DND-41 (cell line): Measurements from ENCODE around the gene DCBLD2.
A peak's percentile ranks its signal among the peaks of the same experiment; 100 is the strongest.

Experiments used
- ATAC-seq: fragments of 200-7000 bp; cut with Tn5 transposase; 3 replicates; pipeline ENCODE4 v1.9.1; 2021; ENCODE audit warnings: low read depth; ENCODE audit not compliant: insufficient read depth
- DNase-seq: peaks from one replicate; pipeline ENCODE4 v3.0.0-alpha.2; 2020
- H2AFZ ChIP-seq: 2 replicates; pipeline ENCODE4 v1.6.0; 2012; ENCODE audit warnings: low read depth, low read length
- H3K27ac ChIP-seq: 2 replicates; pipeline ENCODE4 v1.5.1; 2012; ENCODE audit warnings: low read length, inconsistent platforms
- H3K27me3 ChIP-seq: fragments of 200-600 bp; sonication (generic); 2 replicates; pipeline ENCODE4 v1.6.0; 2012; ENCODE audit warnings: low read length, mild to moderate bottlenecking, inconsistent platforms; ENCODE audit not compliant: insufficient read depth, poor library complexity
- H3K36me3 ChIP-seq: 2 replicates; pipeline ENCODE4 v1.5.1; 2012; ENCODE audit warnings: low read length, inconsistent platforms; ENCODE audit not compliant: insufficient read depth
- H3K4me1 ChIP-seq: 2 replicates; pipeline ENCODE4 v1.5.1; 2012; ENCODE audit warnings: mild to moderate bottlenecking, low read length; ENCODE audit not compliant: insufficient read depth
- H3K4me2 ChIP-seq: 2 replicates; pipeline ENCODE4 v1.6.0; 2012; ENCODE audit warnings: mild to moderate bottlenecking, moderate library complexity, low read length, inconsistent platforms; ENCODE audit not compliant: insufficient read depth
- H3K4me3 ChIP-seq, 2 experiments: fragments of 200-600 bp in 1 of 2; shearing (Covaris generic) in 1 of 2; 2 replicates each; pipeline ENCODE4 v1.5.1; 2012 to 2016; ENCODE audit warnings: inconsistent platforms in 2 of 2, low read length in 2 of 2, mild to moderate bottlenecking in 2 of 2, low read depth in 1 of 2, moderate library complexity in 1 of 2
- H3K79me2 ChIP-seq: 2 replicates; pipeline ENCODE4 v1.6.0; 2012; ENCODE audit warnings: low read length, inconsistent platforms; ENCODE audit not compliant: insufficient read depth
- H3K9ac ChIP-seq: 2 replicates; pipeline ENCODE4 v1.6.0; 2012; ENCODE audit warnings: low read depth, mild to moderate bottlenecking, inconsistent platforms, low read length, moderate library complexity
- H3K9me3 ChIP-seq: 2 replicates; pipeline ENCODE4 v1.5.1; 2012; ENCODE audit warnings: low read length, moderate library complexity, mild to moderate bottlenecking, inconsistent platforms; ENCODE audit not compliant: insufficient read depth, severe bottlenecking
- H4K20me1 ChIP-seq: 2 replicates; pipeline ENCODE4 v1.6.0; 2012; ENCODE audit warnings: low read length; ENCODE audit not compliant: insufficient read depth
- EZH2 ChIP-seq: IDR thresholded peaks from 3 replicates; pipeline ENCODE4 v1.6.1; 2012; ENCODE audit warnings: borderline replicate concordance, low read depth, mild to moderate bottlenecking, moderate library complexity, low read length, inconsistent platforms; ENCODE audit not compliant: severe bottlenecking
- TF ChIP-seq, protein P1 (sequence below): IDR thresholded peaks from 2 replicates; pipeline ENCODE4 v1.5.1; 2012; ENCODE audit warnings: borderline replicate concordance, low read length, moderate library complexity, mild to moderate bottlenecking; ENCODE audit not compliant: poor library complexity, severe bottlenecking; ENCODE audit errors: extremely low read depth

The DCBLD2 gene

DNA sequence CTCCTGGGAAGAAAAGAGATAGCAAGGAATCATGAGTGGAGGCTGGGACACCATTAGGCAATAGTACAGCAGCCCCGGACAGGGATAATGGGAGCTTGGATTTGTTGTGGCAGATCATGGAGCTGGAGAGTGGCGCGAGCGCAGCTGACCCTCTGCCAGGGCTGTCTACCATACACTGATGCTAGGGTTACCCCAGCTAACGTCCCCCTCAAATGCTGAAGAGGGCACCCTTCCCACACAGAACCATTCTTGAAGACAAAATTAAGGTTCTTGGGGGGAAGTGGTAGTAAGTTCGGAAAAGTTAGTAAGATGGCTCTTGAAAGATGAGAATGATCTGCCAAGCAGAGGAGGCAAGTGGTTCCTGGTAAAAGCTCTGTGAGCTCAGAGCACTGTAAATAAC, 77.2 kb downstream of the DCBLD2 start:
- H3K27ac ChIP-seq, result no peak overlapping the region
- no peaks in the 10 kb centered on the region; the same call in 1 of the 2 replicates for H3K36me3 ChIP-seq

GRCh38 chr3:98823791-98824190, 77.7 kb downstream of the DCBLD2 start:
- Histone ChIP-seq H3K79me2 (no peaks in the 10 kb centered on the region), H3K36me3 (peaks cover under 1% of the 10 kb centered on the region; the same call in 1 of the 2 replicates), H3K4me2 (no peak overlapping the region), H4K20me1 (no peaks in the 10 kb centered on the region), H3K27ac (no peak overlapping the region), H3K4me3 (no peak overlapping the region), H2AFZ (no peak overlapping the region), H3K4me1 (no peaks in the 10 kb centered on the region), H3K9ac (no peak overlapping the region), H3K9me3 (no peaks in the 10 kb centered on the region), H3K27me3 (no peaks in the 10 kb centered on the region)
- ATAC-seq (no peak), DNase-seq (no peak)
- TF ChIP-seq, protein P1, sequence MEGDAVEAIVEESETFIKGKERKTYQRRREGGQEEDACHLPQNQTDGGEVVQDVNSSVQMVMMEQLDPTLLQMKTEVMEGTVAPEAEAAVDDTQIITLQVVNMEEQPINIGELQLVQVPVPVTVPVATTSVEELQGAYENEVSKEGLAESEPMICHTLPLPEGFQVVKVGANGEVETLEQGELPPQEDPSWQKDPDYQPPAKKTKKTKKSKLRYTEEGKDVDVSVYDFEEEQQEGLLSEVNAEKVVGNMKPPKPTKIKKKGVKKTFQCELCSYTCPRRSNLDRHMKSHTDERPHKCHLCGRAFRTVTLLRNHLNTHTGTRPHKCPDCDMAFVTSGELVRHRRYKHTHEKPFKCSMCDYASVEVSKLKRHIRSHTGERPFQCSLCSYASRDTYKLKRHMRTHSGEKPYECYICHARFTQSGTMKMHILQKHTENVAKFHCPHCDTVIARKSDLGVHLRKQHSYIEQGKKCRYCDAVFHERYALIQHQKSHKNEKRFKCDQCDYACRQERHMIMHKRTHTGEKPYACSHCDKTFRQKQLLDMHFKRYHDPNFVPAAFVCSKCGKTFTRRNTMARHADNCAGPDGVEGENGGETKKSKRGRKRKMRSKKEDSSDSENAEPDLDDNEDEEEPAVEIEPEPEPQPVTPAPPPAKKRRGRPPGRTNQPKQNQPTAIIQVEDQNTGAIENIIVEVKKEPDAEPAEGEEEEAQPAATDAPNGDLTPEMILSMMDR, result no peak
- TF ChIP-seq EZH2, result no peak

More for the DNA sequence above, 77.2 kb downstream of the DCBLD2 start:
- ATAC-seq (no peak), DNase-seq (no peak)
- TF ChIP-seq, protein P1, result peak; percentile 34
- TF ChIP-seq EZH2, result no peak
- Histone ChIP-seq H3K4me1 (no peaks in the 10 kb centered on the region), H3K79me2 (no peaks in the 10 kb centered on the region), H3K9ac (no peak overlapping the region), H3K4me2 (no peak overlapping the region), H4K20me1 (no peaks in the 10 kb centered on the region), H3K27me3 (no peaks in the 10 kb centered on the region), H3K9me3 (no peaks in the 10 kb centered on the region), H3K4me3 (no peak overlapping the region), H2AFZ (no peak overlapping the region)

- ATAC-seq (no peak), DNase-seq (no peak)
- Histone ChIP-seq H3K27ac (no peak overlapping the region), H3K36me3 (peaks cover 16% of the 10 kb centered on the region), H2AFZ (no peak overlapping the region), H3K9me3 (no peaks in the 10 kb centered on the region), H3K4me1 (no peaks in the 10 kb centered on the region), H4K20me1 (no peaks in the 10 kb centered on the region), H3K9ac (no peak overlapping the region), H3K79me2 (no peaks in the 10 kb centered on the region), H3K4me2 (no peak overlapping the region), H3K27me3 (no peaks in the 10 kb centered on the region), H3K4me3 (no peak overlapping the region)
- TF ChIP-seq, protein P1, result no peak
- no peak for TF ChIP-seq EZH2
Observed at GRCh38 chr3:98821063-98821462, 80.4 kb downstream of the DCBLD2 start.
